IMR-90 (cell line): ENCODE measurements around the gene PCSK2. TPM values are rescaled to one million over a fixed set of nuclear protein-coding genes. Genes with fewer than 3 reads are reported as not detected.

ENCODE experiments used
- ATAC-seq: fragments of 200-7000 bp; cut with Tn5 transposase; 2 replicates; pipeline ENCODE4 v1.9.1; 2020; ENCODE audit warnings: low read depth, mild to moderate bottlenecking, moderate library complexity
- BruUV-seq: library from RNA; stranded (reverse); fragments of 400-500 nt; replicated peaks from 2 replicates; lab custom pipeline; 2021; lab: Mats Ljungman, UMichigan
- CTCF ChIA-PET: fragments of 300-600 bp; formaldehyde crosslinking; extraction: SDS; loops from one replicate; lab custom pipeline; 2021; ENCODE audit warnings: antibody characterized with exemption; lab: Yijun Ruan, JAX
- POLR2A ChIA-PET: fragments of 300-600 bp; sonication (Branson Sonifier 250); formaldehyde crosslinking; loops from one replicate; lab custom pipeline; 2022; ENCODE audit warnings: antibody characterized with exemption; ENCODE audit not compliant: unreplicated experiment; lab: Charles Lee
- DNase-seq: peaks from one replicate; pipeline ENCODE4 v3.0.0; 2013
- H2AFZ ChIP-seq: replicated peaks from 2 replicates; pipeline ENCODE3; 2013; ENCODE audit warnings: low read length, mild to moderate bottlenecking; ENCODE audit not compliant: poor library complexity
- H2AK5ac ChIP-seq: 2 replicates; pipeline ENCODE4 v1.6.1; 2013; ENCODE audit warnings: low read depth, low read length, inconsistent platforms
- H2AK9ac ChIP-seq: replicated peaks from 2 replicates; pipeline ENCODE3; 2013; ENCODE audit warnings: mild to moderate bottlenecking, low read depth, low read length, moderate library complexity; ENCODE audit not compliant: poor library complexity
- H2BK120ac ChIP-seq: 2 replicates; pipeline ENCODE4 v1.6.1; 2013; ENCODE audit warnings: low read depth, low read length, inconsistent platforms
- H2BK15ac ChIP-seq: 3 replicates; pipeline ENCODE4 v1.6.1; 2013; ENCODE audit warnings: low read depth, low read length, inconsistent platforms
- H2BK20ac ChIP-seq: 2 replicates; pipeline ENCODE4 v1.6.1; 2013; ENCODE audit warnings: low read depth, mild to moderate bottlenecking, inconsistent platforms, low read length, moderate library complexity
- H2BK5ac ChIP-seq: 2 replicates; pipeline ENCODE4 v1.6.1; 2013; ENCODE audit warnings: mild to moderate bottlenecking, low read depth, low read length, inconsistent platforms; ENCODE audit not compliant: poor library complexity, severe bottlenecking
- H3K14ac ChIP-seq: replicated peaks from 2 replicates; pipeline ENCODE4 v1.6.1; 2013; ENCODE audit warnings: low read depth, low read length, inconsistent platforms
- H3K18ac ChIP-seq: 2 replicates; pipeline ENCODE4 v1.6.1; 2013; ENCODE audit warnings: low read depth, low read length, control low read depth
- H3K23ac ChIP-seq: 2 replicates; pipeline ENCODE4 v1.6.1; 2013; ENCODE audit warnings: low read depth, low read length, inconsistent platforms
- H3K27ac ChIP-seq: 2 replicates; pipeline ENCODE4 v1.5.1; 2013; ENCODE audit warnings: mild to moderate bottlenecking, control low read depth, low read length; ENCODE audit not compliant: insufficient read depth
- H3K27me3 ChIP-seq: 2 replicates; pipeline ENCODE4 v1.6.1; 2013; ENCODE audit warnings: low read length; ENCODE audit not compliant: control insufficient read depth, insufficient read depth
- H3K36me3 ChIP-seq: 2 replicates; pipeline ENCODE4 v1.6.1; 2013; ENCODE audit warnings: low read length, mixed read lengths; ENCODE audit not compliant: control insufficient read depth, insufficient read depth
- H3K4ac ChIP-seq: 2 replicates; pipeline ENCODE4 v1.6.1; 2013; ENCODE audit warnings: low read depth, low read length, inconsistent platforms
- H3K4me1 ChIP-seq: 2 replicates; pipeline ENCODE4 v1.6.1; 2013; ENCODE audit warnings: low read length, mixed read lengths; ENCODE audit not compliant: control insufficient read depth, insufficient read depth
- H3K4me2 ChIP-seq: 2 replicates; pipeline ENCODE4 v1.6.1; 2013; ENCODE audit warnings: low read depth, mild to moderate bottlenecking, control low read depth, low read length, moderate library complexity
- H3K4me3 ChIP-seq: 2 replicates; pipeline ENCODE4 v1.5.1; 2013; ENCODE audit warnings: low read depth, mild to moderate bottlenecking, control low read depth, low read length, moderate library complexity; ENCODE audit not compliant: insufficient read depth
- H3K56ac ChIP-seq: 2 replicates; pipeline ENCODE4 v1.6.1; 2013; ENCODE audit warnings: low read length, inconsistent platforms; ENCODE audit not compliant: insufficient read depth; ENCODE audit errors: extremely low read depth
- H3K79me1 ChIP-seq, 2 experiments: 2 replicates each; pipeline ENCODE4 v1.6.1; 2013; ENCODE audit warnings: low read length in 2 of 2, inconsistent platforms in 1 of 2, low read depth in 1 of 2
- H3K9ac ChIP-seq: 2 replicates; pipeline ENCODE4 v1.6.1; 2013; ENCODE audit warnings: low read depth, low read length, control low read depth
- H3K9me1 ChIP-seq: 2 replicates; pipeline ENCODE4 v1.6.1; 2013; ENCODE audit warnings: low read length, inconsistent platforms; ENCODE audit not compliant: insufficient read depth
- H3K9me3 ChIP-seq: 2 replicates; pipeline ENCODE4 v1.6.1; 2013; ENCODE audit warnings: low read length; ENCODE audit not compliant: control insufficient read depth, insufficient read depth
- H4K20me1 ChIP-seq: 2 replicates; pipeline ENCODE4 v1.6.1; 2013; ENCODE audit warnings: low read length, inconsistent platforms; ENCODE audit not compliant: insufficient read depth
- H4K5ac ChIP-seq: 2 replicates; pipeline ENCODE4 v1.6.1; 2013; ENCODE audit warnings: mild to moderate bottlenecking, low read depth, low read length, control low read depth
- H4K8ac ChIP-seq, 2 experiments: 2 replicates each; pipeline ENCODE4 v1.6.1; 2013; ENCODE audit warnings: low read depth in 2 of 2, low read length in 2 of 2, control low read depth in 1 of 2, inconsistent platforms in 1 of 2
- H4K91ac ChIP-seq: 2 replicates; pipeline ENCODE4 v1.6.1; 2013; ENCODE audit warnings: low read depth, low read length, inconsistent platforms; ENCODE audit not compliant: insufficient read depth
- BHLHE40 ChIP-seq: fragments of 150-350 bp; IDR thresholded peaks from 2 replicates; pipeline ENCODE4 v1.6.1; 2016; ENCODE audit warnings: mild to moderate bottlenecking, low read depth, low read length
- CEBPB ChIP-seq: IDR thresholded peaks from 2 replicates; pipeline ENCODE4 v1.6.1; 2012; ENCODE audit warnings: low read depth, low read length, improper control_type of control experiment
- CTCF ChIP-seq: conservative IDR thresholded peaks from 2 replicates; pipeline ENCODE4 v1.5.1; 2012; ENCODE audit warnings: mild to moderate bottlenecking, low read depth, low read length, improper control_type of control experiment
- ELK1 ChIP-seq: fragments of 150-350 bp; IDR thresholded peaks from 2 replicates; pipeline ENCODE4 v1.6.1; 2016; ENCODE audit warnings: low read depth, mild to moderate bottlenecking, low read length, moderate library complexity, borderline replicate concordance
- FOS ChIP-seq: fragments of 150-350 bp; IDR thresholded peaks from 2 replicates; pipeline ENCODE4 v1.6.1; 2016; ENCODE audit warnings: low read depth, low read length
- MAZ ChIP-seq: IDR thresholded peaks from 2 replicates; pipeline ENCODE4 v1.6.1; 2012; ENCODE audit warnings: low read depth, mild to moderate bottlenecking, low read length, improper control_type of control experiment, moderate library complexity, borderline replicate concordance
- MXI1 ChIP-seq: IDR thresholded peaks from 2 replicates; pipeline ENCODE4 v1.6.1; 2012; ENCODE audit warnings: low read depth, mild to moderate bottlenecking, low read length, moderate library complexity, borderline replicate concordance
- NFE2L2 ChIP-seq: fragments of 150-350 bp; IDR thresholded peaks from 2 replicates; pipeline ENCODE4 v1.6.1; 2016; ENCODE audit warnings: low read depth, mild to moderate bottlenecking, low read length
- POLR2A ChIP-seq: IDR thresholded peaks from 2 replicates; pipeline ENCODE4 v1.6.1; 2012; ENCODE audit warnings: mild to moderate bottlenecking, low read depth, low read length
- RAD21 ChIP-seq: IDR thresholded peaks from 2 replicates; pipeline ENCODE4 v1.6.1; 2012; ENCODE audit warnings: low read length, improper control_type of control experiment
- RFX5 ChIP-seq: IDR thresholded peaks from 2 replicates; pipeline ENCODE4 v1.8.0; 2012; ENCODE audit warnings: low read depth, mild to moderate bottlenecking, low read length, moderate library complexity
- SMC3 ChIP-seq: fragments of 150-350 bp; IDR thresholded peaks from 2 replicates; pipeline ENCODE4 v1.6.1; 2016; ENCODE audit warnings: low read depth, mild to moderate bottlenecking, antibody characterized with exemption, low read length, moderate library complexity
- USF2 ChIP-seq: fragments of 150-350 bp; IDR thresholded peaks from 2 replicates; pipeline ENCODE4 v1.6.1; 2017; ENCODE audit warnings: mild to moderate bottlenecking, antibody characterized with exemption, low read length, low read depth
- WGBS, 2 experiments: methylation state at CpG; one replicate each; pipeline versions ENCODE4 v1.1.5 to v1.1.7; 2013; ENCODE audit warnings: missing lambda C conversion rate in 2 of 2; ENCODE audit not compliant: insufficient read length in 1 of 2; ENCODE audit errors: extremely low coverage in 2 of 2; 5-methylcytosine and 5-hydroxymethylcytosine counted together
- dilution Hi-C: fragments of 300-500 bp; cut with HindIII; formaldehyde crosslinking; loops from one replicate; pipeline ENCODE4 v1.14.3; 2018; ENCODE audit warnings: low sequenced_read_pairs; ENCODE audit not compliant: unreplicated experiment
- in situ Hi-C: fragments of 300-500 bp; cut with MboI; formaldehyde crosslinking; loops from 3 replicates; pipeline ENCODE4 v1.14.3; 2019; ENCODE audit warnings: low sequenced_read_pairs, inconsistent platforms, mixed read lengths
- intact Hi-C: fragments of 100-400 bp; cut with micrococcal nuclease; formaldehyde crosslinking; loops from 2 replicates; pipeline ENCODE4 v1.10.0; 2022
- polyA plus RNA-seq, 3 experiments: library from polyadenylated mRNA; depleted of rRNA; stranded (reverse); fragments of >200 nt; gene quantifications; 2 replicates each; pipeline ENCODE4 v1.2.3, GENCODE V29; 2012; ENCODE audit warnings: low replicate concordance in 1 of 3
- total RNA-seq: library from RNA; depleted of rRNA; stranded (reverse); fragments of >200 nt; gene quantifications from 2 replicates; pipeline ENCODE4 v1.2.3, GENCODE V29; 2012

Gene PCSK2
- total and polyA plus RNA-seq, 2 of the 4 experiments (the other 2 are of a cell fraction): not detected

- WGBS, 2 experiments: 86% methylated on average over 3 of the region's 5 CpGs; no CpG with 5 or more reads in 1 of the 2 experiments
- H3K79me1 ChIP-seq: no peaks in the 10 kb centered on the region
- dilution Hi-C loops: no loop called here
- no peak overlapping the region for H2BK20ac ChIP-seq
- intact Hi-C loops: no loop called here
- no peak overlapping the region for H3K27ac ChIP-seq
- POLR2A ChIA-PET: no interaction called here
- no peak for ATAC-seq
- H3K4me1 ChIP-seq: no peaks in the 10 kb centered on the region
- no peak overlapping the region for H3K4ac ChIP-seq
- in situ Hi-C loops: no loop called here
- no peak for DNase-seq
- no peak overlapping the region for H4K91ac ChIP-seq
- H3K18ac ChIP-seq: no peak overlapping the region
- no peak overlapping the region for H3K56ac ChIP-seq
- no peaks in the 10 kb centered on the region for H3K9me3 ChIP-seq
- no peak overlapping the region for H2BK120ac ChIP-seq
- no peak overlapping the region for H3K23ac ChIP-seq
- no peak for TF ChIP-seq FOS
- no peak for TF ChIP-seq RAD21
- no peak for TF ChIP-seq MXI1
- TF ChIP-seq CTCF: no peak
- no peak for TF ChIP-seq BHLHE40
- TF ChIP-seq ELK1: no peak
- TF ChIP-seq USF2: no peak
- no peak for TF ChIP-seq MAZ
- no peak for TF ChIP-seq SMC3
- TF ChIP-seq RFX5: no peak
- TF ChIP-seq POLR2A: no peak
- TF ChIP-seq CEBPB: no peak
- TF ChIP-seq NFE2L2: no peak
- no peak overlapping the region for H2AK9ac ChIP-seq
- H4K5ac ChIP-seq: no peak overlapping the region
- H4K8ac ChIP-seq: no peak overlapping the region
- no TSS peak for BruUV-seq
- H2BK5ac ChIP-seq: no peak overlapping the region
- no peaks in the 10 kb centered on the region for H3K9me1 ChIP-seq
- H3K14ac ChIP-seq: no peak overlapping the region
- H2AFZ ChIP-seq: no peak overlapping the region
- no peaks in the 10 kb centered on the region for H3K27me3 ChIP-seq
- H3K9ac ChIP-seq: no peak overlapping the region
- no peak overlapping the region for H2BK15ac ChIP-seq
- no peaks in the 10 kb centered on the region for H3K36me3 ChIP-seq
- H3K4me2 ChIP-seq: no peak overlapping the region
- H2AK5ac ChIP-seq: no peak overlapping the region
- CTCF ChIA-PET: no interaction called here
- no peaks in the 10 kb centered on the region for H4K20me1 ChIP-seq
- no peak overlapping the region for H3K4me3 ChIP-seq
These were observed 108.1 kb downstream of the PCSK2 start for GRCh38 chr20:17334932-17335331.
